NCI-H1436 (cell line): ENCODE results near the gene PPBP.
"Not testable (repeated sequence)": the region's sequence is repeated elsewhere in the genome, so short reads cannot be mapped to it uniquely, and the experiment has no call there.

Experiments
- DNase-seq: peaks from one replicate; lab custom pipeline; 2025; lab: John Stamatoyannopoulos, UW

The PPBP gene

DNA sequence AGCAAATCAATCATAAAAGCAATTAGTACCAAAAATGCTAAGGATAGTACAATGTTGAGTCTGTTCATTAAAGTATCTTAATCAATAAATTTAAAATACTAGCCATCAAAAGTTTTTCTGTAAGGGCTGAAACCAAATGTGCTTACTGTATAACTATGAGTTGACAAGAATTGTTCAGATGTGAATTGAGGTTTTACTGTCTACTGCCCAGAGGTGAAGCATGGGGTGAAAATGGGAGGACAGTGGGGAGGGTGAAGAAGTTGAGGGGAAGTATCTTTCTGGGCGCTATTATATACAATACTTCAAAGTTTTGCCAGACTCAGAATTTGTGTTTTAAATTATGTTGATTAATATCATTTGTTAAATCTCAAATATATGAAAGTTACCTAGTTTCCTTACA is 4.1 kb upstream of the PPBP start:
- no peak for DNase-seq

DNA sequence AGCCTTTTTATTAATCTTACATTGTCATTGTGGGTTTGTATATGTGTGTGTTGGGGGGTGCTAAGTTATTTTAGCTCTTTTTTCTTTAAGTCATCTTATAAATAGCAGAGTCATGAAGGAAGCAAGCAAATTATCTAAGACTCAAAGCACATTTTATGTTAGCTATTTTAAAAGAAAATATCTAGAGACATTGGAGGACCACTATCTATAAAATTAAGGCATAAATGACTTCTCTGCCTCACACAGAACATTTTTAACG is 3.7 kb upstream of the PPBP start:
- no peak for DNase-seq

DNA sequence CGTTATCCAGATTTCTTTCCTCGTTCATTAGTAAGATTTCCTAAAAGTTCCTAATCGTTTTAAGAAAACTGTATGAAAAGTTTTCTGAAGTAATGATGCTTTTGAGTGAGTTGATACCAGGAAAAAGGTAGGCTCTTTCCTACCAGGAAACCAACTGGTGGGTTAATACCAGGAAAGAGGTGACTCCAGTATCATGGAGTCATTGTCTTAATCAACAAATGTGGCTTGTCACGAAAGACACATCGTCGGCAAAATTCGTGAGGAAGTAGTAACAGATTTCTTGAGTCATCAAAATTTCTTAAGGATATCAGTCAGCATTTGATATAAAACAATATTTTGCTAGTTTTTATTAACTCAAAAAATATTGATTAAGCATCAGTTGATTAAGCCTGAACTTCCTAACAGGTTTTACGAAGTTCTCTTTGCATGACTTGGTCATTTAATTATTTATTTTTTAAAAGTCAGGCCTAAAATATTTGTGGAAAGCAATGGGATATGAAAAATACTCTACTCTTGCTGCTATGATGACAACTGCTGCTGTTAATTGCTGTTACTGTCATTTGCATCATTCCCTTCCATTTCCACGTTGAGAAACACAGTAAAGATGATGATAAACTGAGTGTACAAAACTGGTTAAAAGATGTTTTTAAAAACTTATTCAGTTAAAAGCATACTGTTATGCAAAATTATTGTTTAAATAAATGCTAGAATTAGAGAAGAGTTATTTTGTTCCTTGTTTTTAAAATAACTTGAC is 3.2 kb upstream of the PPBP start:
- no peak for DNase-seq

DNA sequence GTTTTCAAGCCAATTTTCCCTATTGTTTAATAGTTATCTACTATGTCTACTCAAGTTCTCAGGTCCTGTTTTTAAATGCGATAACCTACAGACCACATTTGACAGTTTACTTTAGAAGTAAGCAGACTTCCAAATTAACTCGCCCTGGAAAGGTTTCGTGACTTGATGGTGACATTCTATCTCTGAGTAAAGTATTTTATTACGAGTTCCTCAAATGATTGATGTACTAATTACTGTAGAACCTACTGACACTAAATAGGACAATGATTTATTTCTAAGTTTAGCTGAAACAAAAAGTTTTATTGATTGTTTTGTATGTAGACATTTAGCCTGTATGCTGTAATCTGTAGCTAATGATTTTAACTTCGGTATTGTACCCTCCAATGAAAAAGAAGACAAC is 1.9 kb upstream of the PPBP start:
- no peak for DNase-seq

DNA sequence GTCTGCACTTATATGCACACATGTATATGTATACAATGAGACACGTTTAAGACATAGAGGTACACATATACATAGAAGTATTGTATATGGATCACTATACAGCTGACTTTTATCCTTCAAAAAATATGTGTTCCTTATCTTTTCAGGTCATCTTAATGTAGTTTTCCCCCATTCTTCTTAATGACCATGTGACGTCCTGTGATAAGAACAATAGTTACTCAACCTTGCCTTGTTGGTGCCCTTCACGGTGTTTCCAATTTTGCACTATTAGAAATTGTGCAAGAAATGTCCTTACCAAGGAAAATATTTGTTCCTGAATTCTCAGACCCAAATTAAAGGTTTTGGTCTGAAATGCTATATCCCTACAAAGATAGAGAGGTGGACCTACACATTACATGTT is 1.0 kb upstream of the PPBP start:
- no peak for DNase-seq

DNA sequence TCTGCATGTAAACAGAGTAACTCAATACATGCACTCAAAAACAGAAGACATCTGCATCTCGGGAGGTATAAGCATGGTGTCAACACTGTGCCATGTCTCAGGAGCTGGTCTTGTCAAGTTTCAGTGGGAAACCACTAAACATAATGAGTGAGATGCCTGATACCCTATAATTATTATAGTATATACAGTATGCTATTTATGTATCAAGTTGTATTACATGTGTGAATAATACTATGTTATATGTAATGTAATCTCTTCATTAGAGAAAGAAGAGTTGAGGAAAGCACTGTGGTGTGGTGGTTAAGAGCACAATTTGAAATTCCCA is 2.5 kb downstream of the PPBP start:
- no peak for DNase-seq

DNA sequence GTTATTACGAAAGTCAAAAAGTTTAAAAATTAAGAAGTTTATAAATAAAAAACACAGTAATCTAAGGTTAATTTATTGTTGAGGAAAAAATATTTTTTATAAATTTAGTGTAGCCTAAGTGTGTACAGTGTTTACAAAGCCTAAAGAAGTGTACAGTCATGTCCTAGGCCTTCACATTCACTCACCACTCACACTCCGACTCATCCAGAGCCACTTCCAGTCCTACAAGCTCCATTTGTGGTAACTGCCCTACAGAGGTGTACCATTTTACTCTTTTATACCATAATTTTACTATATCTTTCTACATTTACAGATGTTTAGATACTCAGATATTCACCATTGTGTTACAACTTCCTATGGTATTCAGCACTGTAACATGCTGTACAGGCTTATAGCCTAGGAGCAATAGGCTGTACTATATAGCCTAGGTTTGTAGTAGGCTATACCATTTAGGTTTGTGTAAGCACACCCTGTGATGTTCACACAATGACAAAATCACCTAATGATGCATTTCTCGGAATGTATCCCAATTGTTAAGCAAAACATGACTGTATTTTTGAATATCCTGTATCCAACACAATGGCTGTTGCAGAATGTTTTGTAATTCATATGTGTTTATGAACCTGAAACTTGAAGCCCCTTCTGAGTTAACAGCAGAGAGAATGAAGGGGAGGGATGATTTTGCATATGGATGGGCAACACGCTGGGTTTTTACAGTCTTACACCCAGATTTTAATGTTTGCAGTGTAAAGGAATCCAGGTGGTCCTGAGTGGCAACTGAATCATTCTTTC is 3.1 kb downstream of the PPBP start:
- no peak for DNase-seq

DNA sequence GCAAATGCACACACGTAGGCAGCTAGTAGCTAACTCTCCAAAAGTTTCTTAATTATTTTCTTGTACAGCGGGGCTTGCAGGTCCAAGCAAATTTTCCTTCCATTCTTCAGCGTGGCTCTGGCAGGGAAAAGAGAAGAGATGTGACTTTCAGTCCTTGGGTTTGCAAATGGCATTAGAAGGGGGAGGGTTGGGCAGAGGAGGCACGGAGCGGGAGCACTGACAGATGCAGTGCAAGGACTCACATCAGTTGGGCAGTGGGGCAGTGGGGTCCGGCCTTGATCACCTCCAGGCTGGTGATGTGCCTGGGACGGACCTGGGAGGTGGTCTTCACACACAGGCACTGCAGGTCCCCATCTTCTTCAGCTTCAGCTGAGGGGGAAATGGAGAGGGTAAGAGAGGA is 6.8 kb downstream of the PPBP start:
- DNase-seq: not testable (repeated sequence)

DNA sequence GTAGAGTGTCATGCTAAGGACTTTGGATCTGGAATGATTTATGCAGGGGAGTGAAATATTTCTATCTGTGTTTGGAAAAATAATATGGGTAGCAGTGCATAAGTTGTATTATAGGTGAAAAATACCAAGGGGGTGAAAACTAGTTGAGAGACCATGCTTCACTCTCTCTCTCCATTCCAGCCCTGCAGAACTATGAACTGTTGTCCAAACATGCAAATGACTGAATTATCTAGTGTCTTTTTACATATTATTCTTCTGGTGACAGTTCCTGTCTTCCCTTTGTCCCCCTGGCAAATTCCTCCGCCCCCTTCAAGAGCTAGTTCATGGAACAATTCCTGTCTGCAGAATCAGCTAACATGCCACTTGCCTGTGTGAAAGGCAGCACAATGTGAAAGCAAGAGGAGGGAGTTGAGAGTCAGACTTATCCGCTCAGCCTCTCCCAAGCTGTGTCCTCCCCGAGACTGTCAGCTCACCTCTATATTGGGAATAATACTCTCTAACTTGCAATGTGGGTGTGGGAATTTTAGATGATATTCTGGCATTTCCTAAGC is 8.5 kb downstream of the PPBP start:
- DNase-seq: no peak

DNA sequence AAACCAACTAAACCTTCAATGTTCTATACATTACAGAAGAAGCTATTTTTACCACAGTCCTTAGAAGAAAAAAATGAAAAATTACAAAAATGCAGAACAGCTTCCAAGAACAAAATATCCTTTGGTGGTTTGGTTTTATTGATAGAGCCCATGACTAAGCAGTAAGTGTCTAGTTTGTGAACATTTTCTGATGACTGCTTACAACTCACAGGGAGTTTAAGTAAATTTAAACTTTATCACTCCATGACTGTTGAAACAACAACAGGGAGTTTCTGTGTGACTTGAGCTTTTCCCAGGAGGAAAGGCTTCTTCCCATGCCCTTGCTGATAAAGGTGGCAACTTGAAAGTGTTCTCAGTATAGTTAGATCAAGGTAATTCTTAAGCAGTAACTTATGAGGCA is 9.1 kb downstream of the PPBP start:
- DNase-seq: no peak

DNA sequence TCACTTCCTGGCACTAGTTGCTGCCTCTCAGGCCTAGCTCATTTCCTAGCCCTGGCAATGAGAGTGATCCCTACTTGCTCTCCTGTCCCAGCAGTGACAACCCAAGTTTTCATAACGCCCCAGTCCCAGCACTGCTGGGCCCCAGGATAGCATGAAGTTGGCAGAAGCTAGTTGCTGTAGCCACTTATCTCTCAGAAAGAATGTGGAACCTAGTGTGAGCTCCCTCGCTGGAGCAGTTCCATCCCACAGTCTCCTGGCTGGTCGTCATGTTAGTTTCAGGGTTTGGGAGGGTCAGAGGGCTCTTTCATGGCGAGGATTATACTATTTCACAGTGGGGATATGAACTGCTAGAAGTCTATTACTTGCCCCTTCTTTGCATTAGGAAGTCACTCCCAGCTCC is 11.3 kb downstream of the PPBP start:
- DNase-seq: no peak

DNA sequence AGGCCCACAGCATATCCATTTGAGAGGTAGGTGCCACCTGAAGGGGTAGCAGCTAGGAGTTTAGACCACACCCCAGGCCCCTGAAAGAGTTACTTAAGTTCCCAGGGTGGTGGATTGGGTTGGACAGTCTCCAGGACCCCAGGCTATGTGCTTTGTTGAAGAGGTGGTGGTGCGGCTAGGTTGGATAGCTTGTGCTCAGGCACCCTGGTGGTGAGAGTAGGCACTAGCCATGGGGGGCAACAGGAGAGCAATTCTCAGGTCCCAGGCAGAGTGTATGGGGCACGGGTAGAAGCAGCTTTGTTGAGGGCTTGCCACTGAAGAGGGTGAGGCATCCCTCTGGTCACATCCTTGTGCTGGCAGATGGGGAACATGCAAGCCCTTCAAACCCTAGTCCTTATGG is 11.8 kb downstream of the PPBP start:
- no peak for DNase-seq

DNA sequence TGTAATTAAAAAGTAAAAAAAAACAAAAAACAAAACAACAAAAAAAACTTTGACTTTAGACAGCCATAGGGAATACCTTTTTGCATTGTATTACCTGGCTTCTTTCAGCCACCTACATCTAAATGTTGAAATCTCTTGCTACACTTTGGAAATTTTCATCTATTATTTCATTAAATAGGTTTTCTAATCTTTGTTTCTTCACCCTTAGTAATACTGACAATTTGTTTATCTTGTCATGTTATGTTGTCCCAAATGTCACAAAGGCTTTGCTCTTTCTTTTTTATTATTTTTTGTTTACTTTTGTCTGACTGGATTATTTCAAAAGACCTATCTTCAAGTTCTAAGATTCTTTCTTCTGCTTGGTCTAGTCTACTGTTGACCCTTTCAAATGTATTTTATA is 13.6 kb downstream of the PPBP start:
- DNase-seq: no peak

DNA sequence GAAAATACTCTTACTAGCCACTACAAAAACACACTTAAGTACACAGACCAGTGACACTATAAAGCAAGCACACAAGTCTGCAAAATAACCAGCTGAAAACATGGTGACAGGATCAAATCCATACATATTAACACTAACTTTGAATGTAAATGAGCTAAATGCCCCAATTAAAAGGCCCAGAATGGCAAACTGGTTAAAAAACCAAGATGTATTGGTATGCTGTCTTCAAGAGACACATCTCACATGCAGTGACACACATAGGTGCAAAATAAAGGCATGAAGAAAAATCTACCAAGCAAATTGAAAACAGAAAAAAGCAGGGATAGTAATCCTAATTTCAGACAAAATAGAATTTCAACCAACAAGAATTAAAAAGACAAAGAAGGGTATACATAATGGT is 17.0 kb downstream of the PPBP start:
- no peak for DNase-seq

DNA sequence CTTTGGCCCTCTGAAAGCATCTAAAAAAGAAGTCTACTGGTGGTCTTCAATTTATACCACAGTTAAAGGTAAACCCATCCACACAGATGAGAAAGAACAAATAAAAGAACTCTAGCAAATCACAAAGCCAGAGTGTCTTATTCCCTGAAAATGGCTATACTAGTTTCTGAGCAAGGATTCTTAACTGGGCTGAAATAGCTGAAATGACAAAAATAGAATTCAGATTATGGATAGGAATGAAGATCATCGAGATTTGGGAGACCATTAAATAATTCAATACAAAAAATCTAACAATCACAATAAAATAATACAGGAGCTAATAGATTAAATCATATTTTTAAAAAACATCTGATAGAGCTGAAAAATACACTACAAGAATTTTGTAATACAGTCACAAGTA is 18.0 kb downstream of the PPBP start:
- DNase-seq: no peak

DNA sequence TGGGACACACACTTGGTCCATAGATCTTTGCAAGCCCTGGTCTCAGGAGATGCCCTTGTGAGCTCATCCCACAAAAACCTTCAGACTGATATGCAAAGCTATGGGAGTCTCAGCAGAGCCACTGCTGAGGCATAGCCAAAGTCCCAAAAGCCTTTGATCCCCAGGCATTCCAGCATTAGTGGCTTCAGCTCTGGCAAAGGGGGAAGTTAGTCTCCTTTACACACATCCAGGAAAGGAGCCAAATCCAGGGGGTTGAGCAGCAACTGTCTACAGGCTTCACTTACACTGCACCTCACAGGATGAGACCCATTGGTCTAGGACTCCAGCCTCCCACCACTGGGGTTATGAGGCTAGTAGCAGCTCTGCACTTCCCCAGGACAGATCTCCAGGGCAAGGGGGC is 20.1 kb downstream of the PPBP start:
- no peak for DNase-seq

DNA sequence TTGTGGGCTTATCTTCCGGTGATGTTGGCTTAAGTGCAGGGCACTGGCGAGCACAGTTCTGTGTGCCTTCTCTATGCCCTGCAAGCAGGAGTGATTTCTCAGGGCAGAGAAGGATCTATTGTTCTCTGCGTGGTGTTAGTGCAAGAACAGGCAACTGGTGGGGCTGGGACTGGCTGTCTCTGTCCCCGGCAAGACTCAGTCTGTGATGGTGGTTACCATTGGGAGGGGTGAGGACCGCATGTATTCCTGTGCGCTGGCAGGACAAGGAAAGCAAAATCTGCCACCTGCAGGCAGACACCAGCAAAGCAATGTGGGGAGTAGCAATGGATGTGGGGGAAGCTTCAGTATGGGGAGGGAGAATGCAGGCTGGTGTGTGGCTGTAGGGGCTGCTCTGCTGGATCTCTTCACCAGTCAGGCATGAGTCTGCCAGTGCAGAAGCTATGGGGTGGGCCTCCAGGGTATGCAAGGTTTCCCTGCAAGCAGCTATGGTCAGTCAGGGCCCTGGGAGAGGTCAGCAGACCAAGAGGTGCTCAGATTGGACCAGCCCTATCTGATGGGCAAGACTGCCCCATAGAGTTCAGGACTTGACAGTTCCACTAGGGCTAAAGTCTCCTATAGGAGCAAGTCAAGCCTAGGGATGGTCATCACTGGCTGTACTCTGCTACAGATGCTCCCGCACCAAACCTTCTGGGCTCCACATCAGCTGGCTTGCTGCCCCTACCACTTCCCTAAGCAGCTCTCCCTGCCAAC is 23.0 kb downstream of the PPBP start:
- no peak for DNase-seq

DNA sequence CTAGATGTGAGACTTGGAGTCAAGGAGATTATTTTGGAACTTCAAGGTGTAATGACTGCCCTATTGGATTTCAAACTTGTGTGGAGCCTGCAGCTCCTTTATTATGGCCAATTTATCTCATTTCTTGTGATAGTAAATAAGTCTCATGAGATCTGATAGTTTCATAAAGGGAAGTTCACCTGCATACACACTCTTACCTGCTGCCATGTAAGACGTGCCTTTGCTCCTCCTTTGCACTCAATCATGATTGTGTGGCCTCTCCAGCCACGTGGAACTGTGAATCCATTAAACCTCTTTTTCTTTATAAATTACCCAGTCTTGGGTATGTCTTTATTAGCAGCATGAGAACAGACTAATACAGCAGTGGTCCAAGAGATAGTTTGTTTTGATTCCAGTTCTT is 25.3 kb downstream of the PPBP start:
- no peak for DNase-seq

DNA sequence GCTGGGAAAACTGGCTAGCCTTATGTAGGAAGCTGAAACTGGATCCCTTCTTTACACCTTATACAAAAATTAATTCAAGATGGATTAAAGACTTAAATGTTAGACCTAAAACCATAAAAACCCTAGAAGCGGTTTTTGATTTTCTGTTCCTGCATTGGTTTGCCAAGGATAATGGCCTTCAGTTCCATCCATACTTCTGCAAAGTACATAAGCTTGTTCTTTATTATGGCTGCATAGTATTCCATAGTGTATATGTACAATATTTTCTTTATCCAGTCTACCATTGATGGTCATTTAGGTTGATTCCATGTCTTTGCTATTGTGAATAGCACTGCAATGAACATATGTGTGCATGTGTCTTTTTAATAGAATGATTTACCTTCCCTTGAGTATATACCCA is 28.9 kb downstream of the PPBP start:
- not testable (repeated sequence) for DNase-seq

DNA sequence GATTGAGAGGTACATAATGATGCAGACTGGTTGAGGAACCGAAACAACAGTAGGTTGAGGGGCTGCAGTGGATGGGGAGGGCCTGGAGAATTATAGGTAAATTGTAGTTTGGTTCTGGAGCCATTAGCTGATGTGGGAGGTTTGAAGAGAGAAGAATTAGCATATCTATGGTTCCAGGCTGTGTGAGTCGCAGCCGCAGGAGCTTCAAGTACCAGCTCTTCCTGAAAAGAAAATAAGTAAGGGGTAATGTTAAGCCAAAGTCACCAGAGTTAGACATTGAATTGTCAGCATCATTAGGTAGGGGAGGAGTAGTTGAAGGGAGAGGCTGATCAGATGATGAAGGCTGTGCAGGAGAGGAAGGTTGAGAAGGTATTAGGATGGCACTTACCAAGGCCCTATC is 35.6 kb downstream of the PPBP start:
- DNase-seq: no peak

DNA sequence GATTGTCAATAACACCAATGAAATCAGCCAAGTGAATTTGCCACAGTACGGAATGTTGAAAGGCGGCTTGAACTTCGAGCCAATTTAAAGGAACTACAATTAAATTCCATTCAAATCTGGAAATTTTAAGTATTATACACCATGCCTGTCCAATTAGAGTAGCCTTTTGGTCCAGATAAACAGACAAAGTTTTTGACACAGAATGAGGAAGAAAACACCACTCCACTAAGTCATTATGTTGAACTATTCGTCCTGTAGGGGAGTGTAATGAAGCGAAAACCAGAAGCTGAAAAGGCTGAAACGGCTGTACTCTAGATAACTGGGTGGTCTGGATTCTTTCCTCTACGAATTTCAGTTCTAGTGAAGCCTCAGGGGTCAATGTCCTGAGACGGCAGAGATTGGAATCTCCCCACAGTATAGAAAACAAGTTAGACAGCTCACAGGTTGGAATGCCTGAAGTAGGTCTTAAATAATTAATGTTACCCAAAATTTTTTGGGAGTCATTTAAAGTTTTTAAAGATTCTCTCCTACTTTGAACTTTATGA is 37.5 kb downstream of the PPBP start:
- not testable (repeated sequence) for DNase-seq

DNA sequence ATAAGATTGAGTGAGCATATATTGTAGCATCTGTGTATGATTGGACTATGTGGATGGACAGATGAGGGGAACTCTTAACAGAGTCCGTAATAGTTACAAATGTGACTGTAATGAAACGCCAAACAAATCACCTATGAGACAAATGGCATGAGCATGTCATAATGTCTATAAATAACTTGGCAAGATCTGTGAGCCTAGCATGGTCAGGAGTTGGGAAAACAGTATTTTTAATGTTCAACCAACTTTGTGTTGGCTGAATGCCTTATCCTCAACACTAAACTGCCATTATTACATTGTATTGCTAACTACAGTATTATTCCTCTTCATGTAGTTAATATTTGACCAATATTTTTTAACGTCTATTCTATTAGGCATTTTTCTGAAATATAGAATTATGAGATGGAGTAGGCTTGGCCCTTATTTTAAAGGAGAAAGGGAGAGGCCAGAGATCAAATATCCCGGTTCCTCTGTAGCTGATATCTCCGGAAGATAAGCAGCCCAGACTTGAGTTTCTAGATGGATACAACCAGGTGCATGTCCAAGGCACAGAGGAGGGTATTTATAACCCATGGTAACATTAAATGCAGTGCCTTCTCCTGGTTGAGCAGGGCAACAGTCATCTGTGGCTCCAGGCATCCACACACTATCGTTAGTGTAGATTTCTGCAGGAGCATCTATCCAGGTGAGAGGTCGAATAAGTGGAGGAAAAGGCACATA is 38.8 kb downstream of the PPBP start:
- DNase-seq: no peak
